GM12878 (cell line): Measurements from ENCODE around the gene ANKRD23. TPM values are rescaled to one million over a fixed set of nuclear protein-coding genes. Genes with fewer than 3 reads are reported as not detected.

Source experiments
- ATAC-seq: fragments of 200-7000 bp; cut with Tn5 transposase; 3 replicates; pipeline ENCODE4 v1.9.1; 2020; ENCODE audit warnings: mild to moderate bottlenecking, moderate library complexity
- BruUV-seq: library from RNA; stranded (reverse); fragments of 400-500 nt; replicated peaks from 2 replicates; lab custom pipeline; 2021; lab: Mats Ljungman, UMichigan
- CTCF ChIA-PET: fragments of 300-600 bp; sonication (Branson Sonifier 250); formaldehyde crosslinking; extraction: SDS; loops from one replicate; lab custom pipeline; 2021; ENCODE audit warnings: inconsistent platforms; lab: Yijun Ruan, JAX
- POLR2A ChIA-PET: fragments of 350-600 bp; formaldehyde crosslinking; extraction: SDS; loops from one replicate; lab custom pipeline; 2021; ENCODE audit warnings: inconsistent platforms; lab: Charles Lee
- RAD21 ChIA-PET: fragments of 300-600 bp; sonication (Branson Sonifier 250); formaldehyde crosslinking; loops from one replicate; lab custom pipeline; 2023; ENCODE audit warnings: antibody characterized with exemption; ENCODE audit not compliant: unreplicated experiment; lab: Charles Lee
- SMC1A ChIA-PET: fragments of 300-600 bp; sonication (Branson Sonifier 250); formaldehyde crosslinking; loops from one replicate; lab custom pipeline; 2023; ENCODE audit not compliant: unreplicated experiment, uncharacterized antibody; lab: Charles Lee
- DNase-seq: peaks from one replicate; pipeline ENCODE4 v3.0.0-alpha.2; 2011; ENCODE audit warnings: low read depth, low spot score
- FAIRE-seq: peaks from 3 replicates; lab custom pipeline; 2011; peaks lifted over from hg19 to GRCh38; lab: Jason Lieb, UNC
- H2AFZ ChIP-seq: 2 replicates; pipeline ENCODE4 v1.6.0; 2011; ENCODE audit warnings: low read depth, low read length, control low read depth; ENCODE audit not compliant: control insufficient read depth
- H3K27ac ChIP-seq: 2 replicates; pipeline ENCODE4 v1.5.1; 2011; ENCODE audit warnings: control low read depth; ENCODE audit not compliant: control insufficient read depth, insufficient read depth
- H3K27me3 ChIP-seq, 2 experiments: replicated peaks in 1 of 2; 2 replicates each; pipeline versions ENCODE4 v1.6.0 to v1.6.1; 2011; ENCODE audit warnings: low read length in 1 of 2; ENCODE audit not compliant: control insufficient read depth in 2 of 2, insufficient read depth in 2 of 2
- H3K36me3 ChIP-seq, 2 experiments: 2 replicates each; pipeline ENCODE4 v1.5.1; 2011; ENCODE audit warnings: low read length in 1 of 2; ENCODE audit not compliant: control insufficient read depth in 2 of 2, insufficient read depth in 2 of 2
- H3K4me1 ChIP-seq: 2 replicates; pipeline ENCODE4 v1.6.1; 2011; ENCODE audit warnings: mild to moderate bottlenecking, low read length, moderate library complexity, mixed read lengths; ENCODE audit not compliant: control insufficient read depth, insufficient read depth
- H3K4me2 ChIP-seq: 2 replicates; pipeline ENCODE4 v1.6.0; 2011; ENCODE audit warnings: control low read depth; ENCODE audit not compliant: control insufficient read depth, insufficient read depth
- H3K4me3 ChIP-seq: fragments of 200-600 bp; sonication (generic); 2 replicates; pipeline ENCODE4 v1.5.1; 2016
- H3K79me2 ChIP-seq: 2 replicates; pipeline ENCODE4 v1.6.0; 2011; ENCODE audit warnings: low read length; ENCODE audit not compliant: control insufficient read depth, insufficient read depth
- H3K9ac ChIP-seq: 2 replicates; pipeline ENCODE4 v1.8.0; 2011; ENCODE audit warnings: low read length, control low read depth, mixed read lengths; ENCODE audit not compliant: control insufficient read depth, insufficient read depth
- H3K9me3 ChIP-seq: replicated peaks from 3 replicates; pipeline ENCODE4 v1.5.1; 2011; ENCODE audit warnings: mild to moderate bottlenecking, low read length; ENCODE audit not compliant: control insufficient read depth, insufficient read depth
- H4K20me1 ChIP-seq: 2 replicates; pipeline ENCODE4 v1.6.0; 2011; ENCODE audit not compliant: control insufficient read depth, insufficient read depth
- ETV6 ChIP-seq, 2 experiments: fragments of 450-650 bp in 1 of 2; IDR thresholded peaks in 1 of 2; conservative IDR thresholded peaks in 1 of 2; 2 replicates each; pipeline ENCODE4 v1.6.1; 2014; ENCODE audit warnings: antibody characterized with exemption in 1 of 2, borderline replicate concordance in 1 of 2, low read depth in 1 of 2, mild to moderate bottlenecking in 1 of 2, moderate library complexity in 1 of 2
- FOXK2 ChIP-seq: fragments of 450-650 bp; IDR thresholded peaks from 2 replicates; pipeline ENCODE4 v1.6.1; 2017; ENCODE audit warnings: mild to moderate bottlenecking, moderate library complexity
- JUNB ChIP-seq: IDR thresholded peaks from 2 replicates; pipeline ENCODE4 v1.6.1; 2016; ENCODE audit warnings: antibody characterized with exemption, mild to moderate bottlenecking
- JUND ChIP-seq: IDR thresholded peaks from 2 replicates; pipeline ENCODE4 v1.6.1; 2012; ENCODE audit warnings: low read depth, mild to moderate bottlenecking, low read length, improper control_type of control experiment, moderate library complexity
- KAT2A ChIP-seq: conservative IDR thresholded peaks from 2 replicates; pipeline ENCODE4 v1.6.1; 2011; ENCODE audit warnings: low read depth, low read length; ENCODE audit not compliant: control insufficient read depth
- LARP7 ChIP-seq: fragments of 450-650 bp; IDR thresholded peaks from 2 replicates; pipeline ENCODE4 v1.6.1; 2017; ENCODE audit warnings: mild to moderate bottlenecking
- MXI1 ChIP-seq: fragments of 150-350 bp; IDR thresholded peaks from 2 replicates; pipeline ENCODE4 v1.6.1; 2011; ENCODE audit warnings: low read depth, mild to moderate bottlenecking, inconsistent platforms, low read length, improper control_type of control experiment
- NFIC ChIP-seq: IDR thresholded peaks from 2 replicates; pipeline ENCODE4 v1.6.1; 2012; ENCODE audit warnings: low read depth, mild to moderate bottlenecking, inconsistent platforms, low read length, moderate library complexity
- NFYA ChIP-seq: IDR thresholded peaks from 2 replicates; pipeline ENCODE4 v1.6.1; 2011; ENCODE audit warnings: low read depth, mild to moderate bottlenecking, low read length, improper control_type of control experiment, borderline replicate concordance
- PML ChIP-seq: IDR thresholded peaks from 2 replicates; pipeline ENCODE4 v1.6.1; 2012; ENCODE audit warnings: low read length, inconsistent platforms
- SREBF2 ChIP-seq: IDR thresholded peaks from 2 replicates; pipeline ENCODE4 v1.6.1; 2012; ENCODE audit warnings: mild to moderate bottlenecking, low read length
- TBL1XR1 ChIP-seq: IDR thresholded peaks from 2 replicates; pipeline ENCODE4 v1.6.1; 2012; ENCODE audit warnings: low read depth, low read length, improper control_type of control experiment
- WGBS: methylation state at CpG from one replicate; pipeline ENCODE4 v1.1.6; 2016; ENCODE audit warnings: low lambda C conversion rate; ENCODE audit not compliant: insufficient replicate concordance, insufficient coverage; ENCODE audit errors: missing lambda C conversion rate; 5-methylcytosine and 5-hydroxymethylcytosine counted together
- in situ Hi-C: fragments of 300-500 bp; cut with MboI; formaldehyde crosslinking; loops from 9 replicates; pipeline ENCODE4 v1.14.3; 2018; ENCODE audit warnings: mixed read lengths
- intact Hi-C: fragments of 100-400 bp; cut with micrococcal nuclease; formaldehyde crosslinking; loops from one replicate; pipeline ENCODE4 v1.14.2; 2022; ENCODE audit not compliant: unreplicated experiment
- polyA plus RNA-seq, 11 experiments: library from polyadenylated mRNA; depleted of rRNA in 4 of 11; unstranded in 6 of 11; stranded (reverse) in 5 of 11; fragments of >200 nt; fragmentation: Nextera tagmentation in 4 of 11; fragmentation: Illumina TruSeq in 1 of 11; extraction: Ambion mirVana in 4 of 11; extraction: Trizol in 1 of 11; gene quantifications; 1 replicate in 1 of 11; 2 replicates in 10 of 11; pipeline versions ENCODE4 v1.2.1 to v1.2.3, GENCODE V29; 2011 to 2016; ENCODE audit warnings: inconsistent platforms in 2 of 11, missing spikeins in 2 of 11, low read depth in 1 of 11
- total RNA-seq, 4 experiments: library from RNA; depleted of rRNA in 3 of 4; stranded (reverse); fragments of >200 nt in 3 of 4; fragmentation: Illumina TruSeq in 1 of 4; extraction: Trizol in 1 of 4; gene quantifications; 2 replicates each; pipeline versions ENCODE4 v1.2.1 to v1.2.3, GENCODE V29; 2013 to 2021

The ANKRD23 gene
- total and polyA plus RNA-seq, 10 of the 15 experiments (the other 5 are each of a cell fraction or from before 2014, with no cell fraction given) = 0.34 to 5.3 (median 2.7) TPM

DNA sequence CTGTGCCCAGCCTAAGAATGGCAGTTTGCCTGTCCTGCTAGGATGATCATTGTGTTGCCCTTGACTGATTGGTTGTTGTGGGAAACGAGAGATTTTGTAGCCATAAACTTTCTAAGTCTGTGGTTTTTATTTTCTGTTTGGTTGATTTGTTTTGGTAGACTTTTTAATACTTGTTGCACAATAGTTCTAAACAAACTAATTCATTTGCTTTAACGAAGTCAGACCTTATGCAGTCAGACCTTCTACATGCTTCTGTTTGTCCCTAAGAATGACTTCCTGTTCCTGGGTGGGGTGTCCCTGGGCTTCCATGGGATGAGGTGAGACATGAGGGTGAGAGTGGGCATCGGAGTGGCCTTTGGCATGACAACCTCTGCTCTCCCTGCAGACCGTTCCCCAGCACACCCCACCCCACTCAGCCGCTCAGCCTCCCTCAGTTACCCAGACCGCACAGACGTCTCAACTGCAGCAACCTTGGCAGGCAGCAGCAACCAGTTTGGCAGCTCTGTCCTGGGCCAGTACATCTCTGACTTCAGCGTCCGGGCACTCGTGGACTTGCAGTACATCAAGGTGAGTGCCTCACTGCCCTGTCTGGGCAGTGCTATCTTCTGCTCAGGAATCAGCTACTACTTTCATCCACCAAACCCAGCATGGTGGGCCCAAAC, 35.5 kb downstream of the ANKRD23 start:
- no peaks in the 10 kb centered on the region for H4K20me1 ChIP-seq
- no peak overlapping the region for H2AFZ ChIP-seq
- RAD21 ChIA-PET = no interaction called here
- no TSS peak for BruUV-seq
- in situ Hi-C loops (no loop called here), intact Hi-C loops (no loop called here)
- H3K36me3 ChIP-seq = peaks cover 2 to 4% of the 10 kb centered on the region in 2 experiments; a peak in 3 of 4 replicates
- no peak overlapping the region for H3K27ac ChIP-seq
- H3K4me1 ChIP-seq = peaks cover 4% of the 10 kb centered on the region
- POLR2A ChIA-PET = no interaction called here
- 93% methylated on average over 10 of the region's 10 CpGs for WGBS
- no peaks in the 10 kb centered on the region for H3K9me3 ChIP-seq
- FAIRE-seq (no peak), DNase-seq (no peak), ATAC-seq (no peak)
- no peak overlapping the region for H3K4me2 ChIP-seq
- H3K79me2 ChIP-seq = no peaks in the 10 kb centered on the region
- TF ChIP-seq NFYA (no peak), JUNB (no peak), NFIC (no peak), LARP7 (no peak), ETV6 (conservative IDR thresholded peaks at IDR 0.05 in 1 of 2, IDR thresholded peaks at IDR 0.05 in 1 of 2; ENCODE audit: borderline replicate concordance in 1 of 2, low read depth in 1 of 2) (no peak), MXI1 (no peak), TBL1XR1 (no peak), PML (no peak), SREBF2 (no peak), KAT2A (no peak), FOXK2 (no peak), JUND (no peak)
- CTCF ChIA-PET = interaction anchor here (1.0 kb wide), 1 partner anchor 9 kb away, joined by 3 read pairs; no protein-coding TSS in a partner anchor
- no peaks in the 10 kb centered on the region for H3K27me3 ChIP-seq
- H3K4me3 ChIP-seq = no peak overlapping the region
- SMC1A ChIA-PET = interaction anchor here (0.9 kb wide), 1 partner anchor 11 kb away, joined by 4 read pairs; no protein-coding TSS in a partner anchor
- no peak overlapping the region for H3K9ac ChIP-seq
